22Rv1 (cell line): ENCODE measurements around the gene DHX34.
"Not testable (repeated sequence)": the region's sequence is repeated elsewhere in the genome, so short reads cannot be mapped to it uniquely, and the experiment has no call there.

ENCODE experiments used
- H3K27ac ChIP-seq: fragments of 450-650 bp; 2 replicates; pipeline ENCODE4 v1.5.1; 2017
- CTCF ChIP-seq: fragments of 450-650 bp; IDR thresholded peaks from 2 replicates; pipeline ENCODE4 v1.5.1; 2017; ENCODE audit warnings: mild to moderate bottlenecking
- ZFX ChIP-seq: fragments of 450-650 bp; IDR thresholded peaks from 2 replicates; pipeline ENCODE4 v1.6.1; 2017; ENCODE audit warnings: antibody characterized with exemption, borderline replicate concordance

The DHX34 gene

GRCh38 chr19:47331490-47331889 is 17.6 kb upstream of the DHX34 start:
- no peak overlapping the region for H3K27ac ChIP-seq
- no peak for TF ChIP-seq CTCF
- no peak for TF ChIP-seq ZFX

- no peak within 1 kb of the TSS for H3K27ac ChIP-seq
- no peak for TF ChIP-seq CTCF
- TF ChIP-seq ZFX = no peak
These were observed 17.1 kb upstream of the DHX34 start, which contains the start of gene C5AR2 for GRCh38 chr19:47331931-47332547. TSS of gene C5AR2 (plus strand) at chr19:47332175. CDS start at chr19:47340800, 8,625 bp downstream.

GRCh38 chr19:47336765-47337718 is 12.1 kb upstream of the DHX34 start:
- not testable (repeated sequence) for H3K27ac ChIP-seq

DNA sequence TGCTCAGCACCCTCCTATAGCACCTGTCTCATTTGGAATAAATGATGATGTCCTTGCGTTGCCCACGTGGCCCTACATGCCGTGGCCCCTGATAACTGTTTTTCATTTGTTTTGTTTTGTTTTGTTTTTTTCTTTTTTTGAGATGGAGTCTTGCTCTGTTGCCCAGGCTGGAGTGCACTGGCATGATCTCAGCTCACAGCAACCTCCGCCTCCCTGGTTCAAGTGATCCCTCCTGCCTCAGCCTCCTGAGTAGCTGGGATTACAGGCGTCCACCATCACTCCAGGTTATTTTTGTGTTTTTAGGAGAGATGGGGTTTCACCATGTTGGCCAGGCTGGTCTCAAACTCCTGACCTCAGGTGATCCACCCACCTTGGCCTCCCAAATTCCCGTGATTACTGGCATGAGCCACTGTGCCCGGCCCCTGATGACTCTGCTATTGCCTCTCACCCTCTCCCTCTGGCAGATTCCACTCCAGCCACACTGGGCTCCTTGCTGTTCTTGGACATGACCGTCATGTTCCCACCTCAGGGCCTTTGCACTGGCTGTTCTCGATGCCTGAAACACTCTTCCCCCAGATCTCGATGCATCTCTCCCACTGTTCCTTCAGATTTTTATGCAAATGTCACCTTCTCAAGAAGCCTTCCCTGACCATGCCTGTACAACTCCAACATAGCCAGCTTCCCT is 9.8 kb upstream of the DHX34 start:
- H3K27ac ChIP-seq = no peak overlapping the region
- TF ChIP-seq ZFX = no peak
- no peak for TF ChIP-seq CTCF

DNA sequence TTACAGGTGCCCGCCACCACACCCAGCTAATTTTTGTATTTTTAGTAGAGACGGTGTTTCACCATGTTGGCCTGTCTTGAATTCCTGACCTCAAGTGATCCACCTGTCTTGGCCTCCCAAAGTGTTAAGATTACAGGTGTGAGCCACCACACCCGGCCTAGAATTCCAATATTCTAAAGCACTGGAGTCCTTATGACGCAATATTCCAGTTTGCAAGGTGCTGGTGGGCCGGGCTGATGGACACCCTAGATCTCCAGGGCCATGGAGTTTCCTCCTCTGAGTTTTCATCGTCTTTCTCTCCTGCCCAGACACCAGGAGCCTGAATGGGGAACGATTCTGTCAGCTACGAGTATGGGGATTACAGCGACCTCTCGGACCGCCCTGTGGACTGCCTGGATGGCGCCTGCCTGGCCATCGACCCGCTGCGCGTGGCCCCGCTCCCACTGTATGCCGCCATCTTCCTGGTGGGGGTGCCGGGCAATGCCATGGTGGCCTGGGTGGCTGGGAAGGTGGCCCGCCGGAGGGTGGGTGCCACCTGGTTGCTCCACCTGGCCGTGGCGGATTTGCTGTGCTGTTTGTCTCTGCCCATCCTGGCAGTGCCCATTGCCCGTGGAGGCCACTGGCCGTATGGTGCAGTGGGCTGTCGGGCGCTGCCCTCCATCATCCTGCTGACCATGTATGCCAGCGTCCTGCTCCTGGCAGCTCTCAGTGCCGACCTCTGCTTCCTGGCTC is 8.5 kb upstream of the DHX34 start:
- no peak overlapping the region for H3K27ac ChIP-seq
- no peak for TF ChIP-seq ZFX
- TF ChIP-seq CTCF = no peak

GRCh38 chr19:47341734-47342133 is 7.4 kb upstream of the DHX34 start:
- H3K27ac ChIP-seq = no peak overlapping the region
- TF ChIP-seq CTCF = no peak
- TF ChIP-seq ZFX = no peak

- no peak for TF ChIP-seq ZFX
- TF ChIP-seq CTCF = no peak
- H3K27ac ChIP-seq = no peak overlapping the region
These were observed 5.8 kb upstream of the DHX34 start for GRCh38 chr19:47343194-47343802.
